ENCODE data around the gene HOXA4. TPM values are rescaled to one million over a fixed set of nuclear protein-coding genes. Genes with fewer than 3 reads are reported as not detected.
A peak's percentile ranks its signal among the peaks of the same experiment; 100 is the strongest.

Gene HOXA4
- total and polyA plus RNA-seq, 11 donors: 0.23 to 2.6 (median 0.82) TPM; not detected in 1

- H3K4me3 ChIP-seq: peak overlapping the region; percentile 40 to 67 (median 56)
- peak; percentile 35 to 85 (median 82) for ATAC-seq
- peak; percentile 76 to 92 (median 85) for DNase-seq
- intact Hi-C loops (cut with DNase I): loop anchor here (1.0 to 10.0 kb wide), 14 partner anchors 308 to 1306 kb away; no protein-coding TSS in a partner anchor
- peak overlapping the region in 1 of 12 donors; percentile 71 for H3K27ac ChIP-seq
- H3K27me3 ChIP-seq: peaks cover 79 to 100% (median 98%) of the 10 kb centered on the region in 9 donors
- WGBS, 4 donors: 1 to 2% (median 1%) methylated on average over 22 to 54 of the region's 54 CpGs
- no peaks in the 10 kb centered on the region for H3K9me3 ChIP-seq
- TF ChIP-seq CTCF (IDR thresholded peaks at IDR 0.05) (peak; percentile 97 to 100 (median 100)), POLR2A (IDR thresholded peaks at IDR 0.05) (no peak)
- peaks cover 0 to 61% (median 19%) of the 10 kb centered on the region in 12 donors for H3K4me1 ChIP-seq
- H3K36me3 ChIP-seq: no peaks in the 10 kb centered on the region
Observed at GRCh38 chr7:27160546-27161213, 30.1 kb upstream of the HOXA4 start.

GRCh38 chr7:27160145-27160545 lies 29.6 kb upstream of the HOXA4 start:
- DNase-seq (peak in 2 of 5 donors; percentile 24 to 51), ATAC-seq (peak in 2 of 4 donors; percentile 11)
- Histone ChIP-seq H3K27me3 (peaks cover 79 to 100% (median 98%) of the 10 kb centered on the region in 9 donors), H3K36me3 (no peaks in the 10 kb centered on the region), H3K9me3 (no peaks in the 10 kb centered on the region), H3K4me3 (peak overlapping the region; percentile 40 to 67 (median 56)), H3K4me1 (peaks cover 1 to 61% (median 21%) of the 10 kb centered on the region in 12 donors), H3K27ac (no peak overlapping the region)
- intact Hi-C loops (cut with DNase I): loop anchor here (2.0 to 10.0 kb wide), 13 partner anchors 308 to 1305 kb away; no protein-coding TSS in a partner anchor
- TF ChIP-seq CTCF (IDR thresholded peaks at IDR 0.05) (no peak), POLR2A (IDR thresholded peaks at IDR 0.05) (no peak)
- 17 to 37% (median 28%) methylated on average over 17 to 23 of the region's 23 CpGs for WGBS, 4 donors

DNA sequence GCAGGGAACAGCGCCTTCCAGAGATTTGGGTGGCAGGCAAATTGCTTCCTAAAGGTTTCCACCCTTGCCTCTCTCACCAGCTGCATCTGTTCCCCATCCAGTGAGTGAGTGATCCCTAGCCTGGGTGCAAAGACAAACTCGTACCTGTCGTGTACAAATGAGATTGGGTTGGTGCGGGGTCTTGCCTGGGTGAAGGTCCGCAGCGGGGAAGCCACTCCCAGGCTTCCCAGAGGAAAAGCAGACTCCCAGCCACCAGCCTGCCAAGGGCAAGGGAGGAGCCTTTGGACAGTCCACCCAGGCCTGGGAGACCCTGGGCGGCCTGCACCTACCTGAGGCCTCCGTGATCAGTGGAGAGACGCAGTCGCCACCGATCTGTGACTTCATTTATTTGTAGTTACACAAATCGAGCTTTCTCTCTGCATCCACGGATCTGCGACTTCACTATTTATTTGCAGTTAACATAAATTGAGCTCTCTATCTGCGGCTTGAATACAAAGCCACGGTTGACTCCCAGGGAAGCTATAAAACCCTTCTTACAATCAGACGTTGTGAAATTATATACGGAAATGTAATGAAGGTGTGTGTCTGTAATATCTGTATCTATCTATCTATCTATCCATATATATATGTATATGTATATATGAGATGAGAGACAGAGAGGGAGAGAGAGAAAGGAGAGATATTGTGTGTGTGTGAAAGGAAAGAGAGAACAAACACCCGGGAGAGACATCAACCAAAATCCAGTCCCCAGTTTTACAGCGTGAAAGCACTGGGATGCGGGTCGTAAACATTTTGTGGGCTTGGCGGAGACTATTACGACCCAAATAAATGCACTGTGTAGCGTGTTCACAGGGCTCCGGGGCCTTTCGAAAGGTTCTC lies 28.9 kb upstream of the HOXA4 start:
- H3K4me3 ChIP-seq: peak overlapping the region in 1 of 12 donors; percentile 67
- DNase-seq (peak in 1 of 5 donors; percentile 54), ATAC-seq (no peak)
- H3K4me1 ChIP-seq: peaks cover 3 to 61% (median 22%) of the 10 kb centered on the region in 12 donors
- peaks cover 79 to 100% (median 98%) of the 10 kb centered on the region in 9 donors for H3K27me3 ChIP-seq
- no peak overlapping the region for H3K27ac ChIP-seq
- H3K36me3 ChIP-seq: no peaks in the 10 kb centered on the region
- no peaks in the 10 kb centered on the region for H3K9me3 ChIP-seq
- 36 to 63% (median 49%) methylated on average over 27 of the region's 27 CpGs for WGBS, 4 donors
- no peak for TF ChIP-seq POLR2A (IDR thresholded peaks at IDR 0.05)
- no peak for TF ChIP-seq CTCF (IDR thresholded peaks at IDR 0.05)
- intact Hi-C loops (cut with DNase I): loop anchor here (2.0 to 10.0 kb wide), 14 partner anchors 307 to 1305 kb away; no protein-coding TSS in a partner anchor
